Smooth muscle cell (in vitro differentiated cells): ENCODE measurements around the gene NECTIN1. TPM values are rescaled to one million over a fixed set of nuclear protein-coding genes. Genes with fewer than 3 reads are reported as not detected.

ENCODE experiments used
- DNase-seq: peaks from one replicate; lab custom pipeline; 2025; ENCODE audit not compliant: unreplicated experiment; lab: John Stamatoyannopoulos, UW
- H2AFZ ChIP-seq: fragments of 200-600 bp; sonication (generic); 2 replicates; pipeline ENCODE4 v1.6.0; 2016; ENCODE audit warnings: antibody characterized with exemption, low read depth, mild to moderate bottlenecking
- H3F3A ChIP-seq: fragments of 200-600 bp; sonication (generic); 2 replicates; pipeline ENCODE4 v1.6.0; 2017; ENCODE audit warnings: antibody characterized with exemption, low read depth
- H3K27ac ChIP-seq: fragments of 200-600 bp; sonication (generic); 2 replicates; pipeline ENCODE4 v1.5.1; 2016; ENCODE audit warnings: low read depth, mild to moderate bottlenecking
- H3K27me3 ChIP-seq: fragments of 200-600 bp; sonication (generic); 2 replicates; pipeline ENCODE4 v1.6.1; 2016; ENCODE audit warnings: low read depth, mild to moderate bottlenecking
- H3K36me3 ChIP-seq: fragments of 200-600 bp; sonication (generic); 2 replicates; pipeline ENCODE4 v1.5.1; 2016; ENCODE audit warnings: low read depth
- H3K4me1 ChIP-seq: fragments of 200-600 bp; sonication (generic); 2 replicates; pipeline ENCODE4 v1.5.1; 2016; ENCODE audit warnings: low read depth
- H3K4me2 ChIP-seq: fragments of 200-600 bp; sonication (generic); 2 replicates; pipeline ENCODE4 v1.6.0; 2016; ENCODE audit warnings: mild to moderate bottlenecking
- H3K4me3 ChIP-seq: fragments of 200-600 bp; sonication (generic); 2 replicates; pipeline ENCODE4 v1.5.1; 2016; ENCODE audit warnings: mild to moderate bottlenecking
- H3K79me2 ChIP-seq: fragments of 200-600 bp; sonication (generic); 2 replicates; pipeline ENCODE4 v1.6.0; 2016; ENCODE audit warnings: low read depth, mild to moderate bottlenecking
- H3K9ac ChIP-seq: fragments of 200-600 bp; sonication (generic); 2 replicates; pipeline ENCODE4 v1.6.0; 2016; ENCODE audit warnings: low read depth
- H3K9me3 ChIP-seq: fragments of 200-600 bp; sonication (generic); replicated peaks from 2 replicates; pipeline ENCODE4 v1.5.1; 2016; ENCODE audit warnings: low read depth
- H4K20me1 ChIP-seq: fragments of 200-600 bp; sonication (generic); 2 replicates; pipeline ENCODE4 v1.6.0; 2016; ENCODE audit warnings: low read depth
- WGBS: methylation state at CpG from one replicate; pipeline ENCODE4 v1.1.7; 2016; ENCODE audit warnings: low lambda C conversion rate; 5-methylcytosine and 5-hydroxymethylcytosine counted together
- polyA plus RNA-seq: library from polyadenylated mRNA; unstranded; fragments of >200 nt; fragmentation: Nextera tagmentation; extraction: Ambion mirVana; gene quantifications from 2 replicates; pipeline ENCODE4 v1.2.1, GENCODE V29; 2016
- total RNA-seq: library from RNA; depleted of rRNA; stranded (reverse); fragments of >200 nt; gene quantifications from 2 replicates; pipeline ENCODE4 v1.2.3, GENCODE V29; 2014
- TF ChIP-seq, protein P1 (sequence below): fragments of 200-600 bp; sonication (generic); IDR thresholded peaks from 2 replicates; pipeline ENCODE4 v1.5.1; 2017; ENCODE audit warnings: borderline replicate concordance, mild to moderate bottlenecking, antibody characterized with exemption; ENCODE audit not compliant: insufficient read depth, poor library complexity, severe bottlenecking

Gene NECTIN1
- total and polyA plus RNA-seq, 2 experiments from 2014 or later: 4.9 to 10.1 TPM

DNA sequence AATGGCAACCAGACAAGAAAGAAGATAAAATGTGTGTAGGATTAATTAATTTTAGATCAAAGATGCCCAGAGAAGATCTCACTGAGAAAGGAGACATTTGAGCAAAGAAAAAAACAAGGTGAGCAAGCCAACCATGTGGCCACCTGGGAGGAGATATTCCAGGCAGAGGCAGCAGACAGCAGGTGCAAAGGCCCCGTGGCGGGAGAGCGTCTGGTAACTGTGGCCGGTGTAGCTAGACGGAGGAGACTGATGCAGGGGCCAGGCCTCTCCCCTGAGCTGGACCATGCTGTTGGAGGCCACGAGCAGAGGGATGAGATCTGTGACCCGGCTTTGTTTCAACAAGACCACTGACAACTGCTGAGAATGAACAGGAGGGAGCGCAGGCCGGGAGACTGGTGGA, 23.6 kb downstream of the NECTIN1 start:
- Histone ChIP-seq H3K4me2 (no peak overlapping the region), H3K36me3 (no peaks in the 10 kb centered on the region), H3K9ac (no peak overlapping the region), H2AFZ (no peak overlapping the region), H3K27me3 (no peaks in the 10 kb centered on the region), H4K20me1 (peaks cover 99% of the 10 kb centered on the region), H3K9me3 (no peaks in the 10 kb centered on the region), H3K27ac (no peak overlapping the region), H3K4me3 (no peak overlapping the region), H3F3A (peaks cover 6% of the 10 kb centered on the region), H3K79me2 (no peaks in the 10 kb centered on the region), H3K4me1 (peaks cover 19% of the 10 kb centered on the region)
- TF ChIP-seq, protein P1, sequence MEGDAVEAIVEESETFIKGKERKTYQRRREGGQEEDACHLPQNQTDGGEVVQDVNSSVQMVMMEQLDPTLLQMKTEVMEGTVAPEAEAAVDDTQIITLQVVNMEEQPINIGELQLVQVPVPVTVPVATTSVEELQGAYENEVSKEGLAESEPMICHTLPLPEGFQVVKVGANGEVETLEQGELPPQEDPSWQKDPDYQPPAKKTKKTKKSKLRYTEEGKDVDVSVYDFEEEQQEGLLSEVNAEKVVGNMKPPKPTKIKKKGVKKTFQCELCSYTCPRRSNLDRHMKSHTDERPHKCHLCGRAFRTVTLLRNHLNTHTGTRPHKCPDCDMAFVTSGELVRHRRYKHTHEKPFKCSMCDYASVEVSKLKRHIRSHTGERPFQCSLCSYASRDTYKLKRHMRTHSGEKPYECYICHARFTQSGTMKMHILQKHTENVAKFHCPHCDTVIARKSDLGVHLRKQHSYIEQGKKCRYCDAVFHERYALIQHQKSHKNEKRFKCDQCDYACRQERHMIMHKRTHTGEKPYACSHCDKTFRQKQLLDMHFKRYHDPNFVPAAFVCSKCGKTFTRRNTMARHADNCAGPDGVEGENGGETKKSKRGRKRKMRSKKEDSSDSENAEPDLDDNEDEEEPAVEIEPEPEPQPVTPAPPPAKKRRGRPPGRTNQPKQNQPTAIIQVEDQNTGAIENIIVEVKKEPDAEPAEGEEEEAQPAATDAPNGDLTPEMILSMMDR: no peak
- DNase-seq: no peak
- 95% methylated on average over 9 of the region's 9 CpGs for WGBS

DNA sequence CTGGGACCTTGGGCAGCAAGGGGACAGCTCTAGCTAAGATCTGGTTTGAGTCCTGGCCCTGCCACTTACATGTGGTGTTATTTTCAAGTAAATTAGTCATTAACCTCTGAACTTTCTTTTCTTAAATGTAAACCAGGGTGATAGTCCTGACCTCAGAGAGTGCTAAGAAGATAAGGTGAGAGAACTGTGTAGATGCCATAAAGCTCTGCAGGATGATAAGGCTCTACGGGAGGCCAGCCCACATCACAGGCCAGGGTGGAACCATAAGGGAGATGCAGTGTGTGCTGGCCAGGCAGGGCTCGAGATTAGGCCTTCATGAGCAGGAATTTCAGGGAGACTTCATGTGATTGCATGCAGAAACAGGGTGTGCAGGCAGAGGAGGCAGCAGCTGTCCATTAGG, 24.2 kb downstream of the NECTIN1 start:
- no peaks in the 10 kb centered on the region for H3K27me3 ChIP-seq
- TF ChIP-seq, protein P1: no peak
- H4K20me1 ChIP-seq: peaks cover 99% of the 10 kb centered on the region
- H3K4me3 ChIP-seq: no peak overlapping the region
- no peak overlapping the region for H3K4me2 ChIP-seq
- H3K36me3 ChIP-seq: no peaks in the 10 kb centered on the region
- peaks cover 14% of the 10 kb centered on the region for H3K4me1 ChIP-seq
- DNase-seq: no peak
- H3K79me2 ChIP-seq: no peaks in the 10 kb centered on the region
- no peak overlapping the region for H2AFZ ChIP-seq
- H3F3A ChIP-seq: peaks cover 6% of the 10 kb centered on the region
- H3K27ac ChIP-seq: no peak overlapping the region
- H3K9me3 ChIP-seq: no peaks in the 10 kb centered on the region
- H3K9ac ChIP-seq: no peak overlapping the region
- 49% methylated on average over 2 of the region's 2 CpGs for WGBS

DNA sequence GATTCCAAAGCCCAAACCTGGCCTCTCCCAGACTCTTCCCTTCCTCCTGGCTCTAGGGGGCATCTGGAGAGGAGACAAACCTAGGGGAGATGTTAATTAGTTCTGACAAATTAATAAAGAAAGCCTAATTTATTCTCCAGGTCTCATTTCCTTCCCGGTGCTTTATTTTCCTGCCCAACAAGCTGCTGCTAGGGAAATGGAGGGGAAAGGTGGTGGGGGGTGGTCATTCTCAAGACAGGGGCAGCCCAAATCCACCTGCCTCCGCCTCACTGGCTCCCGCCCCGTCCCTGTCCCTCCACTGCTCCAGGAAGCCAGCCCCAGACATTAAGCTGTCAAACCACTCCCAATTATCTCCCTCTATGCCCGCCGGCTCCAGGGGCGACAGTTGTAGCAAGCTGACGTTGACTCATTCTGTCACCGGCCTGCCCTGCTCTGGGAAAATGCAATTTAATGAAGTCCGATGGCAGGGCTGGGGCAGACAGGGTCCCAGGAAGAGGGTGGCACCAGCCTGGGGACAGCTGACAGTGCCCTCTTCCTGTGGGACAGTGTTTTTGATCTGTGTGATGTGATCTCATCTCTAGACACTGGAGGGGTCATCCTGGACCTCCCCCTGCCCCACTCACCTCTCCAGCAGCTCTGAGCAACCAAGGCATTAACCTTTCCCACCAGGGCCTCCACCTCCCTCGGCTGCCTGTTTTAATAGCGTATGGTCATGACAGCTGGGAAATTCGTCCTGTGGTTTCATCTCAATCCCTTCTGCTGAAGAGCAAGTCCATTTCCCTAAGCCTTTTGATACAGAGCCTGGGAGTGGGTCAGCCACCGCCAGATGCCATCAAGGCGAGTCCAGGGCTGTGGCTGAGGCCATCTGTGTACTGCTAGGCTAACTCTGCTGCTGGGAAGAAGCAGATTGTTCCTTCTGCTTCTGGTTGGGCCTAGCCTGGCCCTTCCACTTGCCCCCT, 27.1 kb downstream of the NECTIN1 start:
- Histone ChIP-seq H3K4me1 (peaks cover 13% of the 10 kb centered on the region), H3K27me3 (no peaks in the 10 kb centered on the region), H3K4me3 (no peak overlapping the region), H3K79me2 (no peaks in the 10 kb centered on the region), H3K9ac (no peak overlapping the region), H3K27ac (peak overlapping the region; percentile 54), H2AFZ (no peak overlapping the region), H3K4me2 (peak overlapping the region; percentile 44), H3K9me3 (no peaks in the 10 kb centered on the region), H3K36me3 (no peaks in the 10 kb centered on the region), H4K20me1 (peaks cover 97% of the 10 kb centered on the region), H3F3A (peaks cover 6% of the 10 kb centered on the region)
- peak; percentile 31 for DNase-seq
- WGBS: 16% methylated on average over 15 of the region's 15 CpGs
- TF ChIP-seq, protein P1: no peak
